Measurements from ENCODE around the gene SPOUT1. TPM values are rescaled to one million over a fixed set of nuclear protein-coding genes. Genes with fewer than 3 reads are reported as not detected.
"Not testable (repeated sequence)": the region's sequence is repeated elsewhere in the genome, so short reads cannot be mapped to it uniquely, and the experiment has no call there.

SPOUT1 gene
- total and polyA plus RNA-seq, 10 donors: 31.9 to 54.3 (median 40.1) TPM

GRCh38 chr9:128851779-128852600, 22.4 kb upstream of the SPOUT1 start:
- TF ChIP-seq CTCF (IDR thresholded peaks at IDR 0.05 in 8 of 11, conservative IDR thresholded peaks at IDR 0.05 in 3 of 11): peak in 10 of 11 experiments; percentile 10 to 47 (median 40)
- H3K36me3 ChIP-seq; H3K27me3 ChIP-seq (replicated peaks in 1 of 7); H3K4me1 ChIP-seq; H3K4me3 ChIP-seq; intact Hi-C loops (cut with DNase I; ENCODE audit: low total_unique reads); H3K27ac ChIP-seq; DNase-seq: not testable (repeated sequence)
- H3K9me3 ChIP-seq: peaks cover 0 to 31% (median 22%) of the 10 kb centered on the region in 8 donors
- WGBS, 5 donors: 78 to 86% (median 84%) methylated on average over 10 of the region's 10 CpGs

DNA sequence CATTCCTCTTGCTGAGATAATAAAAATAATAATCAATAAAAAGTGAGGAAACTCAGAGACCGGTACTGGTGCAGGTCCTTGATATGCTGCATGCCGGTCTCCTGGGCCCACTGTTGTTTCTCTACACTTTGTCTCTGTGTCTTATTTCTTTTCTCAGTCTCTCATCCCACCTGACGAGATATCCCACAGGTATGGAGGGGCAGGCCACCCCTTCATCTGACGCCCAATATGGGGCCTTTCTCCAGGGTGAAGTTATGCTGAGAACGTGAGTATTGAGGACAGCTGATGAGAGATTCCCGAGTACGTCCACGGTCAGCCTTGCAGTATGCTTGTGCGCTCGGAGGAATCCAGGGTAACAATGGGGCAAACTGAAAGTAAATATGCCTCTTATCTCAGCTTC, 21.4 kb upstream of the SPOUT1 start:
- H3K4me3 ChIP-seq; H3K27me3 ChIP-seq (replicated peaks in 1 of 7); intact Hi-C loops (cut with DNase I; ENCODE audit: low total_unique reads); DNase-seq; H3K27ac ChIP-seq; H3K36me3 ChIP-seq; H3K4me1 ChIP-seq: not testable (repeated sequence)
- peaks cover 0 to 31% (median 22%) of the 10 kb centered on the region in 8 donors for H3K9me3 ChIP-seq
- WGBS, 5 donors: 87 to 97% (median 93%) methylated on average over 10 of the region's 10 CpGs

DNA sequence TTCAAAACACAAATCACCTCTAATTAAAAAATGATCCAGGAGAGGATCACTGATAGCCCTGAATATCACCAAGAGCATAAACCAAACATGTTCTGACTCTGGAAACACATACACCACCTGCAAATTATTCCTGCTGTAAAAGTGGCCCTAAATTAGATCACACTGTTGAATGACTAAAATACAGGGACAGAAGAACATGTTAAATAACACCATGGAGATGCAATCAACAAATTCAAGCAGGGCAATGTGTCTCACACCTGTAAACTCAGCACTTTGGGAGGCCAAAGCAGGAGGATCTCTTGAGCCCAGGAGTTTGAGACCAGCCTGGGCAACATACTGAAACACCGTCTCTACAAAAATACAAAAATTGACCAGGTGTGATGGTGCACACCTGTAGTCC, 18.2 kb upstream of the SPOUT1 start:
- intact Hi-C loops (cut with DNase I; ENCODE audit: low total_unique reads): no loop called here
- DNase-seq: no peak
- H3K27ac ChIP-seq: no peak overlapping the region
- 94 to 100% (median 100%) methylated on average over 1 of the region's 1 CpG for WGBS, 5 donors
- H3K4me3 ChIP-seq: no peak overlapping the region
- no peaks in the 10 kb centered on the region for H3K4me1 ChIP-seq
- peaks cover 0 to 31% (median 22%) of the 10 kb centered on the region in 8 donors for H3K9me3 ChIP-seq
- TF ChIP-seq POLR2A (IDR thresholded peaks at IDR 0.05) (no peak), CTCF (IDR thresholded peaks at IDR 0.05 in 8 of 11, conservative IDR thresholded peaks at IDR 0.05 in 3 of 11) (no peak), POLR2AphosphoS5 (IDR thresholded peaks at IDR 0.05) (no peak)
- H3K27me3 ChIP-seq (replicated peaks in 1 of 7): no peaks in the 10 kb centered on the region
- H3K36me3 ChIP-seq: peaks cover 0 to 13% (median 0%) of the 10 kb centered on the region in 6 donors

DNA sequence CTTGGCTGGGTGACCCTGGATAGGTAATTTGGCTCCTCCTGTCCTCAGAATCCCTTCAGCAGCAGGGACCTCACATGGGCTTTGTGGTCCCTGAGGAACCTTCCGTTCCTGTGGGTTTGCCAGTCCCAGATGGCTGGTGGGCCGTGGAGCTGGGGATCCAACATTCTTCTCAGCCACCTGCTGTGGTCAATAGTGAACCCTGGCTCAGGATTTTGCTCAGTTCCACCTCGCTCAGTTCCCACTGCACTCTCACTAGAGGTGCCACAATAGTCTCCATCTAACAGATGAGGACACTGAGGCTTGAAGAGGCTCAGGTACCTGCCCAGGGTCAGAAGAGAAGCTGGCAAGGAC, 17.1 kb upstream of the SPOUT1 start:
- peaks cover 0 to 27% (median 19%) of the 10 kb centered on the region in 8 donors for H3K9me3 ChIP-seq
- no peak overlapping the region for H3K27ac ChIP-seq
- no peaks in the 10 kb centered on the region for H3K27me3 ChIP-seq (replicated peaks in 1 of 7)
- no peak for TF ChIP-seq POLR2A (IDR thresholded peaks at IDR 0.05)
- no peak for TF ChIP-seq CTCF (IDR thresholded peaks at IDR 0.05 in 8 of 11, conservative IDR thresholded peaks at IDR 0.05 in 3 of 11)
- H3K4me3 ChIP-seq: no peak overlapping the region
- intact Hi-C loops (cut with DNase I; ENCODE audit: low total_unique reads): no loop called here
- H3K36me3 ChIP-seq: peaks cover 0 to 24% (median 0%) of the 10 kb centered on the region in 6 donors
- WGBS, 5 donors: 84 to 98% (median 94%) methylated on average over 3 of the region's 3 CpGs
- no peaks in the 10 kb centered on the region for H3K4me1 ChIP-seq
- DNase-seq: no peak
